ENCODE data around the gene NCOA3.
A peak's percentile ranks its signal among the peaks of the same experiment; 100 is the strongest.
"Not testable (repeated sequence)": the region's sequence is repeated elsewhere in the genome, so short reads cannot be mapped to it uniquely, and the experiment has no call there.

NCOA3 gene

DNA sequence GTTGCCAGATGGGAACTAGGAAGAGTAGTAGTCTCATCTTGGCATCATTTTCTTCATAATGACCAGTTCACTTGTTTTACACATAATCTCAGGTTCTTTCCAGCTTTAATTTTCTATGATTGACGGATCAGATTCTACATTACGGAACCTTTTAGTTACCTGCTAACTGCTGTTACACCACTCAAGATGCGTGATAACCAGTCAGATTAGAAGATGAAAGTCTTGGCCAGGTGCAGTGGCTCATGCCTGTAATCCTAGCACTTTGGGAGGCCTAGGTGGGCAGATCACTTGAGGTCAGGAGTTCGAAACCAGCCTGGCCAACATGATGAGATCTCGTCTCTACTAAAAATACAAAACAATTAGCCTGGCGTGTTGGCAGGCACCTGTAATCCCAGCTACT, 92.5 kb downstream of the NCOA3 start:
- Histone ChIP-seq H3K9me3 (ENCODE audit: control insufficient read depth, low read length) (no peaks in the 10 kb centered on the region), H3K36me3 (ENCODE audit: control insufficient read depth, insufficient read depth, low read length, severe bottlenecking) (no peaks in the 10 kb centered on the region), H3K27me3 (replicated peaks; ENCODE audit: control insufficient read depth, insufficient read depth, low read length) (no peaks in the 10 kb centered on the region), H3K4me1 (ENCODE audit: control insufficient read depth, insufficient read depth, low read length) (no peaks in the 10 kb centered on the region), H3K4me3 (ENCODE audit: low read length) (no peak overlapping the region), H3K9ac (ENCODE audit: low read length) (no peak overlapping the region)
- no peak for DNase-seq (ENCODE audit: low read depth)

DNA sequence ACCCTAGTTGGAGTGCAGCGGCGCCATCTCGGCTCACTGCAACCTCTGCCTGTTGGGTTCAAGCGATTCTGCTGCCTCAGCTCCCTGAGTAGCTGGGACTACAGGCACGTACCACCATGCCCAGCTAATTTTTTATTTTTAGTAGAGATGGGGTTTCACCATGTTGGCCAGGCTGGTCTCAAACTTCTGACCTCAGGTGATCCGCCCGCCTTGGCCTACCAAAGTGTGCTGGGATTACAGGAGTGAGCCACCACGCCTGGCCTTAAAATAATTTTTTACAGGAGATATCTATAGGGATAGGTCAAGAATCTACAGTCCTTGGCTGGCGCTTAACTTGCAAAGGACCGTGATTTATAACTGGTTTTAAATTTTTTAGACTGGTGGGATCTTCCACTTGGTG, 93.5 kb downstream of the NCOA3 start:
- not testable (repeated sequence) for H3K36me3 ChIP-seq (ENCODE audit: control insufficient read depth, insufficient read depth, low read length, severe bottlenecking); H3K27me3 ChIP-seq (replicated peaks; ENCODE audit: control insufficient read depth, insufficient read depth, low read length); H3K9ac ChIP-seq (ENCODE audit: low read length); H3K4me1 ChIP-seq (ENCODE audit: control insufficient read depth, insufficient read depth, low read length); DNase-seq (ENCODE audit: low read depth); H3K9me3 ChIP-seq (ENCODE audit: control insufficient read depth, low read length); H3K4me3 ChIP-seq (ENCODE audit: low read length)

GRCh38 chr20:47596003-47596571, 94.4 kb downstream of the NCOA3 start:
- Histone ChIP-seq H3K36me3 (ENCODE audit: control insufficient read depth, insufficient read depth, low read length, severe bottlenecking) (no peaks in the 10 kb centered on the region), H3K4me3 (ENCODE audit: low read length) (no peak overlapping the region), H3K27me3 (replicated peaks; ENCODE audit: control insufficient read depth, insufficient read depth, low read length) (no peaks in the 10 kb centered on the region), H3K9ac (ENCODE audit: low read length) (no peak overlapping the region), H3K4me1 (ENCODE audit: control insufficient read depth, insufficient read depth, low read length) (no peaks in the 10 kb centered on the region), H3K9me3 (ENCODE audit: control insufficient read depth, low read length) (no peaks in the 10 kb centered on the region)
- DNase-seq (ENCODE audit: low read depth) = no peak

GRCh38 chr20:47597090-47597489, 95.4 kb downstream of the NCOA3 start:
- Histone ChIP-seq H3K27me3 (replicated peaks; ENCODE audit: control insufficient read depth, insufficient read depth, low read length) (no peaks in the 10 kb centered on the region), H3K4me3 (ENCODE audit: low read length) (no peak overlapping the region), H3K9me3 (ENCODE audit: control insufficient read depth, low read length) (no peaks in the 10 kb centered on the region), H3K36me3 (ENCODE audit: control insufficient read depth, insufficient read depth, low read length, severe bottlenecking) (no peaks in the 10 kb centered on the region), H3K9ac (ENCODE audit: low read length) (no peak overlapping the region), H3K4me1 (ENCODE audit: control insufficient read depth, insufficient read depth, low read length) (no peaks in the 10 kb centered on the region)
- no peak for DNase-seq (ENCODE audit: low read depth)

DNA sequence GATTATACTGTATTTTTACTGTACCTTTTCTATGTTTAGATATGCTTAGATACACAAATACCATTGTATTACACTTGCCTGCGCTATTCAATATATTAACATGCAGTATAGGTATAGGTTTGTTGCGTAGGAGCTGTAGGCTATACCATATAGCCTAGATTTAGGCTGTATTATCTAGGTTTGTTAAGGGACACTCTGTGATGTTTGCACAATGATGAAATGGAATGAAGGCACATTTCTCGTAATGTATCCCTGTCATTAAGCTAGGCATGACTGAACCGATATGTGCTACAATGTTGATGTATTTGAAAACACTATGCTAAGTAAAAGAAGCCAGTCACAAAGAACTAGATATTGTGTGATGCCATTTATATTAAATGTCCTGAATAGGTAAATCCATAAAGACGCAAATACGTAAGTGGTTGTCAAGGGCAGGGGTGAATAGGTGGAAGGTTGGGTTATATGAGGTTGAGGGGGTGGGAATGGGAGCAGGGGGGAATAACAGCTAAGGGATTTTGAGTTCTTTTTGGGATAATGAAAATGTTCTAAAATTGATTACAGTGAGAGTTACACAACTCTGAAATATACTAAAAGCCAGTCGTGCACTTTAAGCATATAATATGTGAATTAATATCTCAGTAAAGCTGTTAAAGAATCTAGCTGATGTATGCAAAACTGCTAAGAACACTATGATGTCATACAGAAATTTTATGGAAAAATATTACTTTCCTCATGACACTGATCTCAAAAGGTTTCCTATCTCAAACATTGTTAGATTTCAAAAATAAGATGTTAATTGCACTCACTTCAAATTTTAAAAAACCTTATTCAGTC, 97.4 kb downstream of the NCOA3 start:
- no peak for DNase-seq (ENCODE audit: low read depth)
- Histone ChIP-seq H3K9me3 (ENCODE audit: control insufficient read depth, low read length) (no peaks in the 10 kb centered on the region), H3K27me3 (replicated peaks; ENCODE audit: control insufficient read depth, insufficient read depth, low read length) (no peaks in the 10 kb centered on the region), H3K36me3 (ENCODE audit: control insufficient read depth, insufficient read depth, low read length, severe bottlenecking) (no peaks in the 10 kb centered on the region), H3K4me3 (ENCODE audit: low read length) (no peak overlapping the region), H3K9ac (ENCODE audit: low read length) (no peak overlapping the region), H3K4me1 (ENCODE audit: control insufficient read depth, insufficient read depth, low read length) (no peaks in the 10 kb centered on the region)

- no peak for DNase-seq (ENCODE audit: low read depth)
- Histone ChIP-seq H3K9ac (ENCODE audit: low read length) (no peak overlapping the region), H3K27me3 (replicated peaks; ENCODE audit: control insufficient read depth, insufficient read depth, low read length) (no peaks in the 10 kb centered on the region), H3K4me1 (ENCODE audit: control insufficient read depth, insufficient read depth, low read length) (no peaks in the 10 kb centered on the region), H3K9me3 (ENCODE audit: control insufficient read depth, low read length) (no peaks in the 10 kb centered on the region), H3K4me3 (ENCODE audit: low read length) (no peak overlapping the region), H3K36me3 (ENCODE audit: control insufficient read depth, insufficient read depth, low read length, severe bottlenecking) (no peaks in the 10 kb centered on the region)
Observed at GRCh38 chr20:47600967-47601547, 99.4 kb downstream of the NCOA3 start.

- H3K4me1 ChIP-seq (ENCODE audit: control insufficient read depth, insufficient read depth, low read length) = peaks cover 10% of the 10 kb centered on the region
- H3K4me3 ChIP-seq (ENCODE audit: low read length) = no peak overlapping the region
- H3K27me3 ChIP-seq (replicated peaks; ENCODE audit: control insufficient read depth, insufficient read depth, low read length) = no peaks in the 10 kb centered on the region
- DNase-seq (ENCODE audit: low read depth) = no peak
- no peaks in the 10 kb centered on the region for H3K36me3 ChIP-seq (ENCODE audit: control insufficient read depth, insufficient read depth, low read length, severe bottlenecking)
- H3K9ac ChIP-seq (ENCODE audit: low read length) = no peak overlapping the region
- no peaks in the 10 kb centered on the region for H3K9me3 ChIP-seq (ENCODE audit: control insufficient read depth, low read length)
Observed at GRCh38 chr20:47603260-47603659, 101.6 kb downstream of the NCOA3 start.

DNA sequence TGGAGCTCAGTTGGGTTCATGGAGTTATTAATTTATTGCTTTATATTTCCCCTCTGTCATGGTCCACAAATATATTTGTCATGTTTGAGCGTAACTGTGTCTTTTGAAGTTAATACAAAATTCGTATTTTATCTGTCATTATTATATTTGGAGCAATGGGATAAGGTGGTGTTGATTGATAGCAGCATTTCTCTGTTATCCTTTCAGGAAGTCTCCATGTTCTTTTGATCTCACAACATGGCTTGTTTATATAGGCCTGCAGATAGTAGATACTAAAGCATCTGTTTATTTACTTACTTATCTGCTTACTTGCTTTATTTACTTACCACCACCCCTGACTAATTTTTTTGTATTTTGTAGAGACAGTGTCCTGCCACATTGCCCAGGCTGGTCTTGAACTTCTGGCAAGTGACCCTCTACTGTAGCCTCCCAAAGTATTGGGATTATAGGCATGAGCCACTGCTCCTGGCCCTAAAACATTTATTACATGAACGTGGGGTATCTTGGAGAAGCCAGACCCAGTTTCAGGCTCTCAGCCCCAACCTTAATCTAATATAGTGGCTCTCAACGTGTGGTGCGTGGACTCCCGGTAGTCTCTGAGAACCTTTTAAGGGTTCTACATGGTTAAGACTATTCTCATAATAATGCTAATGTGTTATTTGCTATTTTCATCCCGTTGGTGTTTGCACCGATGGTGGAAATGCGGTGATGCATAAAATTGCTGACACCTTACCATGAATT, 104.2 kb downstream of the NCOA3 start:
- Histone ChIP-seq H3K4me3 (ENCODE audit: low read length) (no peak overlapping the region), H3K27me3 (replicated peaks; ENCODE audit: control insufficient read depth, insufficient read depth, low read length) (no peaks in the 10 kb centered on the region), H3K4me1 (ENCODE audit: control insufficient read depth, insufficient read depth, low read length) (peaks cover 23% of the 10 kb centered on the region), H3K9me3 (ENCODE audit: control insufficient read depth, low read length) (no peaks in the 10 kb centered on the region), H3K9ac (ENCODE audit: low read length) (no peak overlapping the region), H3K36me3 (ENCODE audit: control insufficient read depth, insufficient read depth, low read length, severe bottlenecking) (no peaks in the 10 kb centered on the region)
- no peak for DNase-seq (ENCODE audit: low read depth)

DNA sequence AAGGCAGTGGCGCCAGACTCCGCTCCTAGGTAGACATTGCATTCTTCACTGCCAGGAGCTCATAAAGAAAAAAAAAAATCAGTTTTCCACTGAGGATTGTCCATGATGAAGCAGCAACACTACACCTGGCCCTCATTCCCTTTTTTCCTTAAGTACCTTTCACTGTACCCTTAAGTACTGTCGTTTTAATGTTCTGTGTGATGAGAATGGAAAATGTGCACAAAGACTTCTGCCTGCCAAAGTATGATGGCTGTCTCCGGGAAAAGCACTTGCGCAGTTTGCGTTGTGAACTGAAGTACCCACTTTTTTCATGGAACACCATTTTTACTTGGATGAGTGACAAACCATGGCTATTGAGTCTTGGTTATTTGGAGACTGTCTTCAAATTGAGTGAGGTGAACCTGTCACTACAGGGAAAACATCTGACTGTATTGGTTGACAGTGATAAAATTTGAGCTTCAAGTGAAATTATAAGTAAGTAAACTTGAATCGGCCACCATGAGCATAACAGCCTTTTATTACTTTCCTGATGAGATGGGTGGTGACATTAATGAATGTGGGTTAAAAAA, 104.8 kb downstream of the NCOA3 start:
- no peaks in the 10 kb centered on the region for H3K36me3 ChIP-seq (ENCODE audit: control insufficient read depth, insufficient read depth, low read length, severe bottlenecking)
- no peak for DNase-seq (ENCODE audit: low read depth)
- no peak overlapping the region for H3K4me3 ChIP-seq (ENCODE audit: low read length)
- no peaks in the 10 kb centered on the region for H3K9me3 ChIP-seq (ENCODE audit: control insufficient read depth, low read length)
- H3K9ac ChIP-seq (ENCODE audit: low read length) = no peak overlapping the region
- H3K27me3 ChIP-seq (replicated peaks; ENCODE audit: control insufficient read depth, insufficient read depth, low read length) = no peaks in the 10 kb centered on the region
- H3K4me1 ChIP-seq (ENCODE audit: control insufficient read depth, insufficient read depth, low read length) = peaks cover 24% of the 10 kb centered on the region

- Histone ChIP-seq H3K9ac (ENCODE audit: low read length) (no peak overlapping the region), H3K4me3 (ENCODE audit: low read length) (no peak overlapping the region), H3K9me3 (ENCODE audit: control insufficient read depth, low read length) (no peaks in the 10 kb centered on the region), H3K27me3 (replicated peaks; ENCODE audit: control insufficient read depth, insufficient read depth, low read length) (no peaks in the 10 kb centered on the region), H3K4me1 (ENCODE audit: control insufficient read depth, insufficient read depth, low read length) (peaks cover 24% of the 10 kb centered on the region), H3K36me3 (ENCODE audit: control insufficient read depth, insufficient read depth, low read length, severe bottlenecking) (no peaks in the 10 kb centered on the region)
- peak; percentile 40 for DNase-seq (ENCODE audit: low read depth)
Observed at GRCh38 chr20:47606983-47607613, 105.4 kb downstream of the NCOA3 start.

Measured in adipocyte (in vitro differentiated cells).